Mesendoderm (in vitro differentiated cells): ENCODE data around the gene TMTC2.
A peak's percentile ranks its signal among the peaks of the same experiment; 100 is the strongest.

Experiments
- DNase-seq: peaks from one replicate; pipeline ENCODE4 v3.0.0; 2013
- H2AK5ac ChIP-seq: 2 replicates; pipeline ENCODE4 v1.6.1; 2013; ENCODE audit warnings: low read length, inconsistent platforms
- H2BK120ac ChIP-seq: 2 replicates; pipeline ENCODE4 v1.6.1; 2013; ENCODE audit warnings: low read depth, mild to moderate bottlenecking, low read length, moderate library complexity, mixed read lengths
- H2BK15ac ChIP-seq: replicated peaks from 2 replicates; pipeline ENCODE4 v1.6.1; 2013; ENCODE audit warnings: low read depth, mild to moderate bottlenecking, moderate library complexity
- H2BK5ac ChIP-seq: 2 replicates; pipeline ENCODE4 v1.6.1; 2013; ENCODE audit warnings: low read length, inconsistent platforms
- H3K18ac ChIP-seq: 2 replicates; pipeline ENCODE4 v1.6.1; 2013; ENCODE audit warnings: mild to moderate bottlenecking, low read length, mixed read lengths
- H3K23ac ChIP-seq: one replicate; pipeline ENCODE4 v1.6.1; 2013; ENCODE audit warnings: low read length
- H3K27ac ChIP-seq: 2 replicates; pipeline ENCODE4 v1.5.1; 2013; ENCODE audit warnings: low read depth, mild to moderate bottlenecking, inconsistent platforms, low read length, moderate library complexity
- H3K27me3 ChIP-seq: 2 replicates; pipeline ENCODE4 v1.6.1; 2013; ENCODE audit warnings: low read length, control low read depth, mild to moderate bottlenecking, inconsistent platforms; ENCODE audit not compliant: insufficient read depth, poor library complexity
- H3K36me3 ChIP-seq: 2 replicates; pipeline ENCODE4 v1.6.1; 2013; ENCODE audit warnings: low read length, inconsistent platforms; ENCODE audit not compliant: control insufficient read depth, insufficient read depth
- H3K4ac ChIP-seq: one replicate; pipeline ENCODE4 v1.6.1; 2013; ENCODE audit warnings: low read depth, mild to moderate bottlenecking, low read length, moderate library complexity
- H3K4me1 ChIP-seq: 2 replicates; pipeline ENCODE4 v1.6.1; 2013; ENCODE audit warnings: low read depth, low read length, inconsistent platforms; ENCODE audit not compliant: control insufficient read depth
- H3K4me2 ChIP-seq: 2 replicates; pipeline ENCODE4 v1.6.1; 2013; ENCODE audit warnings: low read length
- H3K4me3 ChIP-seq: 2 replicates; pipeline ENCODE4 v1.5.1; 2013; ENCODE audit warnings: mild to moderate bottlenecking, low read length
- H3K56ac ChIP-seq: one replicate; pipeline ENCODE4 v1.6.1; 2013; ENCODE audit warnings: low read length
- H3K79me1 ChIP-seq: 2 replicates; pipeline ENCODE4 v1.6.1; 2013; ENCODE audit warnings: low read length, inconsistent platforms
- H3K79me2 ChIP-seq: 2 replicates; pipeline ENCODE4 v1.6.1; 2013; ENCODE audit warnings: mild to moderate bottlenecking, low read length; ENCODE audit not compliant: control insufficient read depth, insufficient read depth
- H3K9ac ChIP-seq: 2 replicates; pipeline ENCODE4 v1.6.1; 2013; ENCODE audit warnings: low read length, inconsistent platforms
- H4K5ac ChIP-seq: one replicate; pipeline ENCODE4 v1.6.1; 2013; ENCODE audit warnings: low read length
- H4K8ac ChIP-seq: one replicate; pipeline ENCODE4 v1.6.1; 2013; ENCODE audit warnings: low read depth, mild to moderate bottlenecking, control low read depth, low read length, moderate library complexity
- WGBS: extraction: QIAGEN DNeasy Blood & Tissue Kit; methylation state at CpG from one replicate; pipeline ENCODE4 v1.1.7; 2013; ENCODE audit warnings: low lambda C conversion rate, missing lambda C conversion rate; ENCODE audit not compliant: insufficient coverage; ENCODE audit errors: extremely low coverage; 5-methylcytosine and 5-hydroxymethylcytosine counted together

The TMTC2 gene

GRCh38 chr12:82730953-82731459 lies 44.3 kb downstream of the TMTC2 start:
- Histone ChIP-seq H2BK15ac (no peak overlapping the region), H3K18ac (no peak overlapping the region), H3K9ac (no peak overlapping the region), H3K79me2 (no peaks in the 10 kb centered on the region), H2BK5ac (no peak overlapping the region), H3K23ac (no peak overlapping the region), H3K27me3 (no peaks in the 10 kb centered on the region), H2BK120ac (no peak overlapping the region), H3K36me3 (no peaks in the 10 kb centered on the region), H4K5ac (no peak overlapping the region), H3K56ac (no peak overlapping the region), H3K79me1 (no peaks in the 10 kb centered on the region), H3K27ac (no peak overlapping the region), H3K4me3 (no peak overlapping the region), H2AK5ac (no peak overlapping the region), H4K8ac (no peak overlapping the region), H3K4ac (peak overlapping the region; percentile 55), H3K4me2 (no peak overlapping the region), H3K4me1 (no peaks in the 10 kb centered on the region)
- DNase-seq, result no peak
- WGBS, result 100% methylated on average over 1 of the region's 7 CpGs

GRCh38 chr12:82740129-82741000 lies 53.7 kb downstream of the TMTC2 start:
- Histone ChIP-seq H3K4me2 (no peak overlapping the region), H3K23ac (no peak overlapping the region), H3K9ac (no peak overlapping the region), H3K27ac (peak overlapping the region; percentile 49), H3K4me3 (no peak overlapping the region), H2AK5ac (no peak overlapping the region), H3K27me3 (no peaks in the 10 kb centered on the region), H3K79me1 (no peaks in the 10 kb centered on the region), H3K56ac (peak overlapping the region; percentile 17), H4K8ac (no peak overlapping the region), H2BK5ac (no peak overlapping the region), H3K4ac (peak overlapping the region; percentile 7), H2BK15ac (peak overlapping the region; percentile 21), H3K36me3 (no peaks in the 10 kb centered on the region), H4K5ac (no peak overlapping the region), H2BK120ac (no peak overlapping the region), H3K18ac (peak overlapping the region; percentile 21), H3K79me2 (no peaks in the 10 kb centered on the region), H3K4me1 (peaks cover 2% of the 10 kb centered on the region)
- no CpG with 5 or more reads among the region's 7 CpGs for WGBS
- peak; percentile 91 for DNase-seq

GRCh38 chr12:82745063-82745674 lies 58.5 kb downstream of the TMTC2 start:
- H3K4ac ChIP-seq, result peak overlapping the region; percentile 16
- H2BK120ac ChIP-seq, result no peak overlapping the region
- peak overlapping the region; percentile 74 for H2BK15ac ChIP-seq
- no peak overlapping the region for H3K9ac ChIP-seq
- H3K27ac ChIP-seq, result no peak overlapping the region
- no peak overlapping the region for H3K56ac ChIP-seq
- no CpG with 5 or more reads among the region's 4 CpGs for WGBS
- H3K79me1 ChIP-seq, result no peaks in the 10 kb centered on the region
- no peak overlapping the region for H2BK5ac ChIP-seq
- H3K18ac ChIP-seq, result no peak overlapping the region
- H3K27me3 ChIP-seq, result no peaks in the 10 kb centered on the region
- no peak overlapping the region for H3K4me2 ChIP-seq
- H4K8ac ChIP-seq, result no peak overlapping the region
- H4K5ac ChIP-seq, result no peak overlapping the region
- H3K36me3 ChIP-seq, result no peaks in the 10 kb centered on the region
- H3K4me3 ChIP-seq, result no peak overlapping the region
- no peaks in the 10 kb centered on the region for H3K79me2 ChIP-seq
- no peak overlapping the region for H2AK5ac ChIP-seq
- peaks cover 5% of the 10 kb centered on the region for H3K4me1 ChIP-seq
- DNase-seq, result peak; percentile 39
- no peak overlapping the region for H3K23ac ChIP-seq

- no peak overlapping the region for H2BK120ac ChIP-seq
- H4K5ac ChIP-seq, result no peak overlapping the region
- H3K56ac ChIP-seq, result no peak overlapping the region
- no peak overlapping the region for H3K4me3 ChIP-seq
- no peak overlapping the region for H4K8ac ChIP-seq
- H2AK5ac ChIP-seq, result no peak overlapping the region
- no peaks in the 10 kb centered on the region for H3K36me3 ChIP-seq
- H3K4me1 ChIP-seq, result peaks cover 3% of the 10 kb centered on the region
- H2BK5ac ChIP-seq, result no peak overlapping the region
- no peak overlapping the region for H3K4me2 ChIP-seq
- H3K79me2 ChIP-seq, result no peaks in the 10 kb centered on the region
- H3K27me3 ChIP-seq, result no peaks in the 10 kb centered on the region
- H3K27ac ChIP-seq, result no peak overlapping the region
- H3K18ac ChIP-seq, result no peak overlapping the region
- no peak overlapping the region for H3K9ac ChIP-seq
- no peak overlapping the region for H2BK15ac ChIP-seq
- H3K23ac ChIP-seq, result no peak overlapping the region
- H3K4ac ChIP-seq, result no peak overlapping the region
- DNase-seq, result no peak
- no CpG with 5 or more reads among the region's 4 CpGs for WGBS
- H3K79me1 ChIP-seq, result no peaks in the 10 kb centered on the region
Observed at GRCh38 chr12:82745807-82746206, 59.1 kb downstream of the TMTC2 start.

GRCh38 chr12:82746668-82747067 lies 60.0 kb downstream of the TMTC2 start:
- no CpG with 5 or more reads among the region's 2 CpGs for WGBS
- Histone ChIP-seq H3K56ac (no peak overlapping the region), H3K4me2 (no peak overlapping the region), H3K18ac (no peak overlapping the region), H4K5ac (no peak overlapping the region), H3K4ac (no peak overlapping the region), H3K27me3 (no peaks in the 10 kb centered on the region), H3K79me1 (no peaks in the 10 kb centered on the region), H3K79me2 (no peaks in the 10 kb centered on the region), H2BK120ac (no peak overlapping the region), H2BK5ac (no peak overlapping the region), H3K27ac (no peak overlapping the region), H4K8ac (no peak overlapping the region), H2AK5ac (no peak overlapping the region), H3K4me3 (no peak overlapping the region), H3K9ac (no peak overlapping the region), H3K36me3 (no peaks in the 10 kb centered on the region), H3K23ac (no peak overlapping the region), H3K4me1 (peaks cover 3% of the 10 kb centered on the region), H2BK15ac (no peak overlapping the region)
- DNase-seq, result no peak
